Fibroblast of the aortic adventitia (primary cell): ENCODE data around the gene TACC2. TPM values are rescaled to one million over a fixed set of nuclear protein-coding genes. Genes with fewer than 3 reads are reported as not detected.

Experiments used
- DNase-seq: peaks from one replicate; pipeline ENCODE4 v3.0.0-alpha.2; 2010; ENCODE audit warnings: low read depth
- H3K4me3 ChIP-seq: 2 replicates; pipeline ENCODE4 v1.5.1; 2011; ENCODE audit warnings: low read depth, mild to moderate bottlenecking, control low read depth, low read length, moderate library complexity
- CTCF ChIP-seq: IDR thresholded peaks from 2 replicates; pipeline ENCODE4 v1.5.1; 2011; ENCODE audit warnings: mild to moderate bottlenecking, low read length, control low read depth, inconsistent platforms; ENCODE audit not compliant: insufficient read depth
- total RNA-seq: library from RNA; depleted of rRNA; stranded (reverse); fragments of >200 nt; gene quantifications from 2 replicates; pipeline ENCODE4 v1.2.3, GENCODE V29; 2012; ENCODE audit warnings: low replicate concordance

The TACC2 gene
- total RNA-seq, 1 donor: 9.2 TPM

GRCh38 chr10:122151121-122151694 is 162.2 kb downstream of the TACC2 start:
- no peak for DNase-seq
- TF ChIP-seq CTCF: no peak
- no peak overlapping the region for H3K4me3 ChIP-seq

- no peak for TF ChIP-seq CTCF
- peak; percentile 97 for DNase-seq
- peak overlapping the region; percentile 3 for H3K4me3 ChIP-seq
These were observed 163.6 kb downstream of the TACC2 start for GRCh38 chr10:122152544-122152943.

GRCh38 chr10:122154031-122154544 is 165.1 kb downstream of the TACC2 start:
- TF ChIP-seq CTCF: no peak
- no peak overlapping the region for H3K4me3 ChIP-seq
- no peak for DNase-seq

- peak overlapping the region; percentile 46 for H3K4me3 ChIP-seq
- peak; percentile 18 for TF ChIP-seq CTCF
- peak; percentile 86 for DNase-seq
These were observed 165.8 kb downstream of the TACC2 start for GRCh38 chr10:122154545-122155366.

GRCh38 chr10:122157451-122157850 is 168.5 kb downstream of the TACC2 start:
- no peak for TF ChIP-seq CTCF
- DNase-seq: no peak
- no peak overlapping the region for H3K4me3 ChIP-seq

GRCh38 chr10:122158362-122158761 is 169.4 kb downstream of the TACC2 start:
- no peak for TF ChIP-seq CTCF
- no peak for DNase-seq
- H3K4me3 ChIP-seq: no peak overlapping the region
